Common myeloid progenitor, CD34-positive (primary cell): Measurements from ENCODE around the gene TOR1B.

Experiments
- CTCF ChIA-PET: fragments of 350-600 bp; sonication (Branson Sonifier 250); formaldehyde crosslinking; loops from one replicate; lab custom pipeline; 2021; ENCODE audit warnings: antibody characterized with exemption; lab: Charles Lee
- POLR2A ChIA-PET: fragments of 350-600 bp; sonication (Branson Sonifier 250); formaldehyde crosslinking; loops from one replicate; lab custom pipeline; 2021; ENCODE audit warnings: antibody characterized with exemption; lab: Charles Lee
- DNase-seq, 3 donors: peaks; one replicate each; pipeline versions ENCODE4 v3.0.0 to v3.0.0-alpha.2; 2013
- H3K27ac ChIP-seq, 2 experiments: 1 replicate in 1 of 2; 2 replicates in 1 of 2; pipeline ENCODE4 v1.7.0; 2013; ENCODE audit warnings: inconsistent platforms in 2 of 2, low read length in 2 of 2, mild to moderate bottlenecking in 2 of 2, low read depth in 1 of 2, moderate library complexity in 1 of 2; ENCODE audit not compliant: severe bottlenecking in 2 of 2, insufficient read depth in 1 of 2, poor library complexity in 1 of 2
- H3K27me3 ChIP-seq, 5 experiments: replicated peaks in 2 of 5; 1 replicate in 3 of 5; 2 replicates in 2 of 5; pipeline versions ENCODE4 v1.6.1 to v1.7.0; 2013; ENCODE audit warnings: low read length in 4 of 5, mild to moderate bottlenecking in 2 of 5, moderate library complexity in 2 of 5, inconsistent platforms in 1 of 5; ENCODE audit not compliant: insufficient read depth in 5 of 5, control insufficient read depth in 4 of 5
- H3K36me3 ChIP-seq, 4 experiments: 1 replicate in 2 of 4; 2 replicates in 2 of 4; pipeline versions ENCODE4 v1.6.1 to v1.7.0; 2013; ENCODE audit warnings: low read length in 3 of 4, control low read depth in 1 of 4, mild to moderate bottlenecking in 1 of 4; ENCODE audit not compliant: control insufficient read depth in 4 of 4, insufficient read depth in 4 of 4
- H3K4me1 ChIP-seq, 4 experiments: 1 replicate in 3 of 4; 2 replicates in 1 of 4; pipeline versions ENCODE4 v1.6.1 to v1.7.1; 2013; ENCODE audit warnings: low read length in 3 of 4, mild to moderate bottlenecking in 3 of 4, control low read depth in 1 of 4, inconsistent platforms in 1 of 4, moderate library complexity in 1 of 4; ENCODE audit not compliant: control insufficient read depth in 4 of 4, insufficient read depth in 4 of 4; ENCODE audit errors: control extremely low read depth in 1 of 4
- H3K4me3 ChIP-seq, 7 experiments: 1 replicate in 4 of 7; 2 replicates in 3 of 7; pipeline versions ENCODE4 v1.5.1 to v1.7.0; 2013; ENCODE audit warnings: mild to moderate bottlenecking in 7 of 7, low read length in 6 of 7, moderate library complexity in 6 of 7, inconsistent platforms in 2 of 7, low read depth in 2 of 7, control low read depth in 1 of 7; ENCODE audit not compliant: insufficient read depth in 4 of 7, control insufficient read depth in 1 of 7; ENCODE audit errors: extremely low read depth in 1 of 7
- H3K9me3 ChIP-seq, 5 experiments: 1 replicate in 4 of 5; 2 replicates in 1 of 5; pipeline versions ENCODE4 v1.6.1 to v1.7.1; 2013; ENCODE audit warnings: low read length in 4 of 5, mild to moderate bottlenecking in 2 of 5, inconsistent platforms in 1 of 5, low read depth in 1 of 5, moderate library complexity in 1 of 5; ENCODE audit not compliant: control insufficient read depth in 4 of 5, insufficient read depth in 2 of 5; ENCODE audit errors: control extremely low read depth in 1 of 5
- WGBS: methylation state at CpG from one replicate; pipeline ENCODE4 v1.1.5; 2013; ENCODE audit not compliant: insufficient coverage; 5-methylcytosine and 5-hydroxymethylcytosine counted together

TOR1B gene

DNA sequence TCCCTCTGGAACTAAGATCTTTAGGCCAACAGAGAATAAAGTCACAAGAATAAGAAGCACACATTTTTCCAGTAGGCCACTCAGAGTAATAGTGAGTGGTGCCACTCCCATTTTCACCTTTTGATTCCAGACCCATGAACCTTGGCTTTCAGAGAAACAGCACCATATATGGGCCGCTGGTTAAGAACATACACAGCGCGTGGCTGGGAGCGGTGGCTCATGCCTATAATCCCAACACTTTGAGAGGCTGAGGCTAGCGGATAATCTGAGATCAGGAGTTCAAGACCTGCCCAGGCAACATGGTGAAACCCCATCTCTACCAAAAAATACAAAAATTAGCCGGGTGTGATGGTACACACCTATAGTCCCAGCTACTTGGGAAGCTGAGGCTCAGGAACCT lies 34.5 kb upstream of the TOR1B start:
- Histone ChIP-seq H3K4me3 (no peak overlapping the region), H3K27ac (no peak overlapping the region), H3K9me3 (no peaks in the 10 kb centered on the region), H3K27me3 (peaks cover 0 to 9% (median 0%) of the 10 kb centered on the region in 5 experiments), H3K36me3 (no peaks in the 10 kb centered on the region), H3K4me1 (no peaks in the 10 kb centered on the region)
- POLR2A ChIA-PET: no interaction called here
- WGBS: 96% methylated on average over 6 of the region's 6 CpGs
- DNase-seq: no peak
- CTCF ChIA-PET: interaction anchor here (0.7 to 1.3 kb wide), 4 partner anchors 9 to 31 kb away, joined by 3 to 4 read pairs (median 4); no protein-coding TSS in a partner anchor

DNA sequence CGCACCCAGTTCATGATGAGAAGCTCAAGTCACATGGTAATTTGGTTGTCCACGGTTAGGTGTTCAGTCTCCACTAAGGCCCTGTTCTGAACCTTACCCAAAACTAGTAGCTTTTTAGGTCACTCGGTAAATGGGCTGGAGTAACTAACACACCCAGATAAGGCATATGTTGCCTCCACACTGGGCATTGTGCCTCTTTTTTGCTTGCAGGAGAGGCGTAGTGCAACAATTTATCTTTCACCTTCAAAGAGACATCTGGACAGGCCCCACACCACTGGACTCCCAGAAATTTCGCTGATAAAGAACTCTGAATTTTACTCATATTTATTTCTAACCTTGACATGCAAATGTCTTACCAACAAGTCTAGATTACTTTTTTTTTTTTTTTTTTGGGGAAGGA lies 33.3 kb upstream of the TOR1B start:
- no peak for DNase-seq
- Histone ChIP-seq H3K9me3 (no peaks in the 10 kb centered on the region), H3K27me3 (peaks cover 0 to 10% (median 0%) of the 10 kb centered on the region in 5 experiments), H3K27ac (no peak overlapping the region), H3K4me3 (no peak overlapping the region), H3K4me1 (no peaks in the 10 kb centered on the region), H3K36me3 (no peaks in the 10 kb centered on the region)
- 82% methylated on average over 5 of the region's 5 CpGs for WGBS
- CTCF ChIA-PET: no interaction called here
- POLR2A ChIA-PET: no interaction called here

DNA sequence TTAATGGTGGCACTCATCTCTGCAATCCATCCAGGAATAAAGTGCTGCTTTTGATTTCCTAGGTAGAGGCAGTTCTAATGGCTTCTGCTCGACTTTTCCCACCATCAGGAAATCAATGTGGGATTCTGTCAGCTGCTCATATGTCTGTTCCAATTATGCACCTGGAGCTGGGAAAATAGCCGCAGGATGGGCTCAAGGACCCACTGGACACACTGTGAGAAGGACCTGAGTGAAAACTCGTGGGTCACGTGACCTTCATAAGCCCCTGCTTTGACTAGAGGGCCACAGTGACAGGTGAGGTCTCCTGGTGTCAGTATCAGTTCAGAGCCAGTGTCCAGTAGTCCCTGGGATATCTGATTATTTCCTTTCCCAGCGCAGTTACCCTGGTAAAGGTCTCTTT lies 32.2 kb upstream of the TOR1B start:
- H3K4me1 ChIP-seq: no peaks in the 10 kb centered on the region
- WGBS: 90% methylated on average over 5 of the region's 5 CpGs
- H3K27ac ChIP-seq: no peak overlapping the region
- H3K27me3 ChIP-seq: peaks cover 0 to 11% (median 0%) of the 10 kb centered on the region in 5 experiments
- CTCF ChIA-PET: interaction anchor here (1.0 kb wide), 1 partner anchor 10 kb away, joined by 3 read pairs; no protein-coding TSS in a partner anchor
- no peaks in the 10 kb centered on the region for H3K9me3 ChIP-seq
- DNase-seq: no peak
- H3K4me3 ChIP-seq: no peak overlapping the region
- POLR2A ChIA-PET: no interaction called here
- no peaks in the 10 kb centered on the region for H3K36me3 ChIP-seq

DNA sequence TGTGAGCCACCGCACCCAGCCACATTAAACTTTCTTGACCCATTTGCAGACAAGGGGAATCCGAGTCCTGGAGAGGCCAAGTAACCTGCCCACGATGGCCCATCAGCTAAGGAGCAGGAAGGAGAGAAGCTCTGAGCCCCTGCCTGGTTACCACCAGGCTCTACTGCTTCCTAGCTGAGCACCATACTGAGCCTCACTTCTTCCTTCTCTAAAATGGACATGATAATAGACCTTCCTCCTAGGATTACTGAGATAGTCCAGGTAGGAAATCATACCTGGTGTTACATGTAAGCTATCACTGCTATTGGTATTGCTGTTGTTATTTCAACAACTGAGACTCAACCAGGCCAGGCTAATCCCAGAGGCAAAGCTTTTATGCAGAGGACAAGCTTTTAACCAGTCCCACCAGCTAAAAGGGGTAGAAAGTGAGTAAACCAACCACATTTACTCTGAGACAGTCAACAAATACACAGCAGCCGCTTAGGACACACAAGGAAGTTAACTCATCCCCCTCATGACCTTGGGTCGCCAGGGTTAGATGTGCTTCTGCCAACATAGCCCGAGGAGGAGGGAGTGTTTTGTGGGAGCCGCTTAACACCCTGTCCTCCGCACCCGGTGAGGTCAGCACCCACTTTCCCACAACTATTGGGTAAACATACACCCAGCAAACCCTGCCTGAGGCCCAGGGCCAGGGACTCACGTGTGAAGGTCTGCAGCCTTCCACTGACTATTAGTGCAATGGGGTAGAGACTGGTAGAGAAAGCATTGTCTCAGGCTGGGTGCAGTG lies 29.5 kb upstream of the TOR1B start:
- Histone ChIP-seq H3K9me3 (no peaks in the 10 kb centered on the region), H3K4me3 (no peak overlapping the region), H3K27ac (no peak overlapping the region), H3K36me3 (no peaks in the 10 kb centered on the region), H3K27me3 (peaks cover 0 to 11% (median 0%) of the 10 kb centered on the region in 5 experiments), H3K4me1 (peaks cover 6 to 21% (median 20%) of the 10 kb centered on the region in 4 experiments)
- CTCF ChIA-PET: interaction anchor here (0.9 to 2.9 kb wide), 4 partner anchors 9 to 36 kb away, joined by 3 to 13 read pairs (median 4); no protein-coding TSS in a partner anchor
- WGBS: 90% methylated on average over 2 of the region's 10 CpGs
- DNase-seq: no peak
- POLR2A ChIA-PET: no interaction called here

DNA sequence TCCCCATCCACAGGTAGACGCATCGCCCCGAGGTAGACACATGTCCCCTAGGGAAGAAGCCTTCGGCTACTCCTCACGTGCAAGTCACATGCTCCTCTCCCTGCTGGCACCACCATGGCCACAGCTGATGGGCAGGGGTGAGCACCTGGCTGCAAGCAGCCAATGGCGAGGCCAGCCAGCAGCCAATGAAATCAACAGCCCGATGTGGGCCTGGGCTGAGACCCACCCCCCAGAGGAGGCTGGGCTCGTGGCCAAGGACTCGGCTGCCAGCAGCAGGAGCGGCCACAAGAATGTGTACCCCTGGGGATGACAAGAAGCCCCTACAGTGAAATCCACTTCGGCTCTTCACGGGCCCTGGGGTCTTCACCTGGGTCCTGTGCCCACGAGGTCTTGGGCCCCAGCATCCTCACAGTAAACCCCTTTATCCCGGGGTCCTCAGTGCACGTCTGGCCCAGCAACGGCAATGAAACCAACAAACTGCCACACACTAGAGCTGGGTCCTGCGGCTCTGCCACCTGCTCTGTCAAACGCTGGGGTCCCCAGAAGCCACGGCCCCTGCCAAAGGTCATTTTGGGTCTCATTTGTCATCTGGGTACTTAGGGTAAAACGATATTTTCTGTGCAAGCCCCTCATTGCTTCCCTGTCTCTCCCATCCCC lies 28.1 kb upstream of the TOR1B start:
- H3K4me3 ChIP-seq: no peak overlapping the region
- CTCF ChIA-PET: interaction anchor here (0.9 to 3.8 kb wide), 7 partner anchors 9 to 37 kb away, joined by 3 to 28 read pairs (median 4); no protein-coding TSS in a partner anchor
- peaks cover 7 to 23% (median 20%) of the 10 kb centered on the region in 4 experiments for H3K4me1 ChIP-seq
- WGBS: 90% methylated on average over 18 of the region's 20 CpGs
- H3K9me3 ChIP-seq: no peaks in the 10 kb centered on the region
- no peak overlapping the region for H3K27ac ChIP-seq
- H3K36me3 ChIP-seq: no peaks in the 10 kb centered on the region
- peaks cover 0 to 11% (median 0%) of the 10 kb centered on the region in 5 experiments for H3K27me3 ChIP-seq
- POLR2A ChIA-PET: no interaction called here
- DNase-seq: no peak

DNA sequence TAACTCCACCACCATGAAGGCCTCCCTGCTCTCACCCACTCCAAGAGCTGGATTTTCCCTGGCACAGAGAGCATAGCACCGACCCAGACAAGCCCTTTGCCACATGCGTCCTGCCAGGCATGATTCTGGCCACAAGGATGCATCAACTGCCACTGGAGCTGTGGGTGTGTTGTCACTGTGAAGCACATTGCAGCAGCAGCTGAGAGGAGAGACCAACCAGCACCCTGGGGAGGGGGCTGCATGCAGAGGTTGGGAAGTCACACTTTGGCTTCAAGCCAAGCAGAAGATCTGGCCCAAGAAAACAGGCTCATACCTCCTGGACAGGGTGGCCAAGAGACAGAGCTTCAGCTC lies 27.6 kb upstream of the TOR1B start:
- peaks cover 0 to 14% (median 0%) of the 10 kb centered on the region in 5 experiments for H3K27me3 ChIP-seq
- WGBS: 60% methylated on average over 1 of the region's 2 CpGs
- H3K9me3 ChIP-seq: no peaks in the 10 kb centered on the region
- no peak overlapping the region for H3K27ac ChIP-seq
- H3K4me1 ChIP-seq: peaks cover 7 to 23% (median 20%) of the 10 kb centered on the region in 4 experiments
- no peak overlapping the region for H3K4me3 ChIP-seq
- POLR2A ChIA-PET: no interaction called here
- CTCF ChIA-PET: interaction anchor here (0.9 to 3.8 kb wide), 9 partner anchors 9 to 49 kb away, joined by 3 to 28 read pairs (median 7); no protein-coding TSS in a partner anchor
- peak in 2 of 3 donors; percentile 34 to 58 for DNase-seq
- no peaks in the 10 kb centered on the region for H3K36me3 ChIP-seq
